Mononuclear cell (primary cell): ENCODE measurements around the gene AUTS2. TPM values are rescaled to one million over a fixed set of nuclear protein-coding genes. Genes with fewer than 3 reads are reported as not detected.

Experiments used
- H3K27me3 ChIP-seq: 2 replicates; pipeline ENCODE4 v1.6.0; 2011; ENCODE audit warnings: low read length, control low read depth; ENCODE audit not compliant: insufficient read depth
- H3K4me1 ChIP-seq: 2 replicates; pipeline ENCODE4 v1.5.1; 2011; ENCODE audit warnings: mild to moderate bottlenecking, low read length, control low read depth; ENCODE audit not compliant: insufficient read depth
- H3K4me3 ChIP-seq: 2 replicates; pipeline ENCODE4 v1.5.1; 2011; ENCODE audit warnings: mild to moderate bottlenecking, low read length, moderate library complexity
- H3K9me3 ChIP-seq: 2 replicates; pipeline ENCODE4 v1.5.1; 2011; ENCODE audit warnings: low read depth, mild to moderate bottlenecking, control low read depth, low read length
- total RNA-seq: library from RNA; depleted of rRNA; stranded (reverse); fragments of >200 nt; gene quantifications from one replicate; pipeline ENCODE4 v1.2.3, GENCODE V29; 2012

AUTS2 gene
- total RNA-seq, 1 donor = 16.5 TPM

GRCh38 chr7:70778585-70778984 is 1180.3 kb downstream of the AUTS2 start:
- Histone ChIP-seq H3K9me3 (no peaks in the 10 kb centered on the region), H3K27me3 (no peaks in the 10 kb centered on the region), H3K4me3 (no peak overlapping the region), H3K4me1 (no peaks in the 10 kb centered on the region)

- H3K4me1 ChIP-seq = no peaks in the 10 kb centered on the region
- H3K4me3 ChIP-seq = no peak overlapping the region
- H3K27me3 ChIP-seq = no peaks in the 10 kb centered on the region
- H3K9me3 ChIP-seq = no peaks in the 10 kb centered on the region
Observed at GRCh38 chr7:70779321-70779720, 1181.0 kb downstream of the AUTS2 start.

GRCh38 chr7:70781922-70782311 is 1183.6 kb downstream of the AUTS2 start:
- Histone ChIP-seq H3K9me3 (no peaks in the 10 kb centered on the region), H3K27me3 (no peaks in the 10 kb centered on the region), H3K4me1 (no peaks in the 10 kb centered on the region), H3K4me3 (no peak overlapping the region)

- H3K27me3 ChIP-seq = no peaks in the 10 kb centered on the region
Observed at GRCh38 chr7:70782796-70783195, 1184.5 kb downstream of the AUTS2 start.

GRCh38 chr7:70785427-70785826 is 1187.2 kb downstream of the AUTS2 start:
- no peaks in the 10 kb centered on the region for H3K27me3 ChIP-seq
- no peaks in the 10 kb centered on the region for H3K9me3 ChIP-seq
- peaks cover 4% of the 10 kb centered on the region for H3K4me1 ChIP-seq
- H3K4me3 ChIP-seq = no peak overlapping the region

More at GRCh38 chr7:70782796-70783195, 1184.5 kb downstream of the AUTS2 start:
- Histone ChIP-seq H3K4me1 (no peaks in the 10 kb centered on the region), H3K9me3 (no peaks in the 10 kb centered on the region), H3K4me3 (no peak overlapping the region)

GRCh38 chr7:70786076-70786475 is 1187.8 kb downstream of the AUTS2 start:
- H3K27me3 ChIP-seq = no peaks in the 10 kb centered on the region
- peaks cover 4% of the 10 kb centered on the region for H3K4me1 ChIP-seq
- no peak overlapping the region for H3K4me3 ChIP-seq
- H3K9me3 ChIP-seq = no peaks in the 10 kb centered on the region

- Histone ChIP-seq H3K4me1 (peaks cover 4% of the 10 kb centered on the region), H3K27me3 (no peaks in the 10 kb centered on the region), H3K4me3 (no peak overlapping the region), H3K9me3 (no peaks in the 10 kb centered on the region)
Observed at GRCh38 chr7:70787286-70787685, 1189.0 kb downstream of the AUTS2 start.

GRCh38 chr7:70787771-70788170 is 1189.5 kb downstream of the AUTS2 start:
- H3K9me3 ChIP-seq = no peaks in the 10 kb centered on the region
- no peaks in the 10 kb centered on the region for H3K27me3 ChIP-seq
- H3K4me3 ChIP-seq = no peak overlapping the region
- H3K4me1 ChIP-seq = peaks cover 4% of the 10 kb centered on the region

GRCh38 chr7:70788276-70788675 is 1190.0 kb downstream of the AUTS2 start:
- no peaks in the 10 kb centered on the region for H3K27me3 ChIP-seq
- H3K4me1 ChIP-seq = peaks cover 4% of the 10 kb centered on the region
- no peak overlapping the region for H3K4me3 ChIP-seq
- no peaks in the 10 kb centered on the region for H3K9me3 ChIP-seq

GRCh38 chr7:70789481-70790214 is 1191.4 kb downstream of the AUTS2 start:
- no peak overlapping the region for H3K4me3 ChIP-seq
- H3K4me1 ChIP-seq = peaks cover 4% of the 10 kb centered on the region
- H3K27me3 ChIP-seq = no peaks in the 10 kb centered on the region
- H3K9me3 ChIP-seq = no peaks in the 10 kb centered on the region

- Histone ChIP-seq H3K4me1 (peaks cover 4% of the 10 kb centered on the region), H3K4me3 (no peak overlapping the region), H3K9me3 (no peaks in the 10 kb centered on the region), H3K27me3 (no peaks in the 10 kb centered on the region)
Observed at GRCh38 chr7:70790215-70791073, 1192.2 kb downstream of the AUTS2 start.

GRCh38 chr7:70791341-70791740 is 1193.1 kb downstream of the AUTS2 start:
- Histone ChIP-seq H3K9me3 (no peaks in the 10 kb centered on the region), H3K27me3 (no peaks in the 10 kb centered on the region), H3K4me1 (peaks cover 4% of the 10 kb centered on the region), H3K4me3 (no peak overlapping the region)

- Histone ChIP-seq H3K27me3 (no peaks in the 10 kb centered on the region), H3K9me3 (no peaks in the 10 kb centered on the region), H3K4me3 (no peak overlapping the region), H3K4me1 (peaks cover 4% of the 10 kb centered on the region)
Observed at GRCh38 chr7:70793060-70793459, 1194.8 kb downstream of the AUTS2 start.

GRCh38 chr7:70793821-70794220 is 1195.5 kb downstream of the AUTS2 start:
- H3K9me3 ChIP-seq = no peaks in the 10 kb centered on the region
- H3K27me3 ChIP-seq = no peaks in the 10 kb centered on the region
- H3K4me3 ChIP-seq = no peak overlapping the region
- H3K4me1 ChIP-seq = peaks cover 4% of the 10 kb centered on the region

- no peaks in the 10 kb centered on the region for H3K27me3 ChIP-seq
- H3K4me3 ChIP-seq = no peak overlapping the region
- H3K9me3 ChIP-seq = peaks cover 5% of the 10 kb centered on the region
Observed at GRCh38 chr7:70794962-70795361, 1196.7 kb downstream of the AUTS2 start.

More at GRCh38 chr7:70794962-70795361, 1196.7 kb downstream of the AUTS2 start:
- no peaks in the 10 kb centered on the region for H3K4me1 ChIP-seq
